Chondrocyte (in vitro differentiated cells): ENCODE results near the gene MRPL10. TPM values are rescaled to one million over a fixed set of nuclear protein-coding genes. Genes with fewer than 3 reads are reported as not detected.

ENCODE experiments used
- DNase-seq: peaks from one replicate; pipeline ENCODE4 v3.0.0; 2021; ENCODE audit warnings: mixed read lengths, low spot score
- H3K27ac Mint-ChIP-seq: one replicate; pipeline ENCODE4 v1.8.0; 2021; ENCODE audit warnings: mild to moderate bottlenecking, moderate library complexity, mixed read lengths; ENCODE audit not compliant: unreplicated experiment
- H3K27me3 Mint-ChIP-seq: 2 replicates; pipeline ENCODE4 v1.8.0; 2021; ENCODE audit warnings: low read depth, mixed read lengths
- H3K36me3 Mint-ChIP-seq: 2 replicates; pipeline ENCODE4 v1.8.0; 2021; ENCODE audit warnings: low read depth, mixed read lengths
- H3K4me1 Mint-ChIP-seq: 2 replicates; pipeline ENCODE4 v1.8.0; 2021; ENCODE audit warnings: low read depth, mild to moderate bottlenecking, mixed read lengths
- H3K4me3 Mint-ChIP-seq: one replicate; pipeline ENCODE4 v1.8.0; 2021; ENCODE audit warnings: mild to moderate bottlenecking, moderate library complexity, mixed read lengths; ENCODE audit not compliant: unreplicated experiment
- H3K9me3 Mint-ChIP-seq: 2 replicates; pipeline ENCODE4 v1.8.0; 2021; ENCODE audit warnings: low read depth, mixed read lengths
- CTCF ChIP-seq: fragments of 200-600 bp; sonication (generic); IDR thresholded peaks from 2 replicates; pipeline ENCODE4 v1.5.0; 2021; ENCODE audit warnings: antibody characterized with exemption, mild to moderate bottlenecking, moderate library complexity
- total RNA-seq: library from RNA; stranded (reverse); gene quantifications from 3 replicates; pipeline ENCODE4 v1.2.1, GENCODE V29; 2021

MRPL10 gene
- total RNA-seq, 1 donor from 2014 or later = 25.4 TPM

GRCh38 chr17:47856830-47857229 lies 25.5 kb upstream of the MRPL10 start:
- Mint-ChIP-seq H3K27me3 (peaks cover 45% of the 10 kb centered on the region), H3K4me3 (no peak overlapping the region), H3K27ac (no peak overlapping the region), H3K9me3 (no peaks in the 10 kb centered on the region), H3K36me3 (no peaks in the 10 kb centered on the region), H3K4me1 (peaks cover 7% of the 10 kb centered on the region)
- no peak for TF ChIP-seq CTCF
- DNase-seq = peak; percentile 18

- H3K9me3 Mint-ChIP-seq = no peaks in the 10 kb centered on the region
- peaks cover 9% of the 10 kb centered on the region for H3K4me1 Mint-ChIP-seq
- no peak overlapping the region for H3K4me3 Mint-ChIP-seq
- DNase-seq = peak; percentile 15
- no peak overlapping the region for H3K27ac Mint-ChIP-seq
- H3K36me3 Mint-ChIP-seq = no peaks in the 10 kb centered on the region
- H3K27me3 Mint-ChIP-seq = peaks cover 47% of the 10 kb centered on the region
- no peak for TF ChIP-seq CTCF
Observed at GRCh38 chr17:47855737-47856136, 24.4 kb upstream of the MRPL10 start.

- Mint-ChIP-seq H3K4me1 (peaks cover 14% of the 10 kb centered on the region), H3K9me3 (no peaks in the 10 kb centered on the region), H3K27ac (no peak overlapping the region), H3K4me3 (no peak overlapping the region), H3K27me3 (peaks cover 51% of the 10 kb centered on the region), H3K36me3 (no peaks in the 10 kb centered on the region)
- TF ChIP-seq CTCF = no peak
- peak; percentile 20 for DNase-seq
Observed at GRCh38 chr17:47853616-47854015, 22.3 kb upstream of the MRPL10 start.

- DNase-seq = peak; percentile 46
- no peak for TF ChIP-seq CTCF
- H3K9me3 Mint-ChIP-seq = no peaks in the 10 kb centered on the region
- H3K4me3 Mint-ChIP-seq = no peak overlapping the region
- no peaks in the 10 kb centered on the region for H3K36me3 Mint-ChIP-seq
- H3K4me1 Mint-ChIP-seq = peaks cover 15% of the 10 kb centered on the region
- no peak overlapping the region for H3K27ac Mint-ChIP-seq
- H3K27me3 Mint-ChIP-seq = peaks cover 51% of the 10 kb centered on the region
Observed at GRCh38 chr17:47852113-47852949, 21.0 kb upstream of the MRPL10 start.

GRCh38 chr17:47851764-47852112 lies 20.4 kb upstream of the MRPL10 start:
- Mint-ChIP-seq H3K9me3 (no peaks in the 10 kb centered on the region), H3K36me3 (no peaks in the 10 kb centered on the region), H3K4me1 (peaks cover 21% of the 10 kb centered on the region), H3K4me3 (no peak overlapping the region), H3K27me3 (peaks cover 55% of the 10 kb centered on the region), H3K27ac (no peak overlapping the region)
- peak; percentile 49 for DNase-seq
- TF ChIP-seq CTCF = no peak
